ENCODE results near the gene DDIT3.
"Not testable (repeated sequence)": the region's sequence is repeated elsewhere in the genome, so short reads cannot be mapped to it uniquely, and the experiment has no call there.

DDIT3 gene

GRCh38 chr12:57524814-57525614, 4.7 kb upstream of the DDIT3 start:
- DNase-seq: no peak

GRCh38 chr12:57523706-57524614, 3.6 kb upstream of the DDIT3 start:
- no peak for DNase-seq

- DNase-seq: no peak
Measured at GRCh38 chr12:57522887-57523705, 2.8 kb upstream of the DDIT3 start.

- peak; percentile 71 to 81 for DNase-seq
Measured at GRCh38 chr12:57522011-57522886, 1.9 kb upstream of the DDIT3 start, which contains the start of gene MBD6. MBD6 (plus strand) TSS chr12:57522824; CDS start chr12:57524304, 1,480 bp downstream.

- peak; percentile 44 to 53 for DNase-seq
Measured at GRCh38 chr12:57521525-57522010, 1.3 kb upstream of the DDIT3 start.

GRCh38 chr12:57519796-57520052, 590 bp downstream of the DDIT3 start:
- no peak for DNase-seq

GRCh38 chr12:57518920-57519795, 1.2 kb downstream of the DDIT3 start:
- no peak for DNase-seq

- DNase-seq: no peak
Measured at GRCh38 chr12:57518176-57518919, 2.0 kb downstream of the DDIT3 start.

GRCh38 chr12:57517718-57518117, 2.6 kb downstream of the DDIT3 start:
- DNase-seq: not testable (repeated sequence)

- no peak for DNase-seq
Measured at GRCh38 chr12:57517187-57517586, 3.1 kb downstream of the DDIT3 start.

GRCh38 chr12:57516617-57517153, 3.6 kb downstream of the DDIT3 start:
- no peak for DNase-seq

GRCh38 chr12:57515934-57516541, 4.3 kb downstream of the DDIT3 start:
- no peak for DNase-seq

GRCh38 chr12:57515408-57515933, 4.8 kb downstream of the DDIT3 start:
- DNase-seq: no peak

GRCh38 chr12:57514720-57515407, 5.5 kb downstream of the DDIT3 start:
- DNase-seq: no peak

- DNase-seq: not testable (repeated sequence)
Measured at GRCh38 chr12:57514246-57514645, 6.1 kb downstream of the DDIT3 start.

- DNase-seq: not testable (repeated sequence)
Measured at GRCh38 chr12:57513677-57514076, 6.6 kb downstream of the DDIT3 start.

GRCh38 chr12:57513266-57513665, 7.0 kb downstream of the DDIT3 start:
- DNase-seq: no peak

GRCh38 chr12:57512665-57513064, 7.6 kb downstream of the DDIT3 start:
- no peak for DNase-seq
